K562 (cell line): ENCODE data around the gene SCUBE2.

Source experiments
- POLR2AphosphoS5 ChIP-seq: IDR thresholded peaks from 2 replicates; pipeline ENCODE4 v1.6.1; 2011; ENCODE audit warnings: mild to moderate bottlenecking, low read depth, low read length, moderate library complexity; ENCODE audit not compliant: control insufficient read depth, insufficient read depth
- YY1 ChIP-seq, 3 experiments: IDR thresholded peaks; 2 replicates each; pipeline ENCODE4 v1.6.1; 2011; ENCODE audit warnings: low read length in 2 of 3, mild to moderate bottlenecking in 2 of 3, moderate library complexity in 2 of 3, borderline replicate concordance in 1 of 3, control low read depth in 1 of 3, low read depth in 1 of 3; ENCODE audit not compliant: insufficient read depth in 3 of 3, insufficient replicate concordance in 2 of 3, control insufficient read depth in 1 of 3, insufficient read length in 1 of 3; ENCODE audit errors: extremely low read depth in 1 of 3
- TF ChIP-seq, protein P1 (sequence below), 3 experiments: IDR thresholded peaks in 2 of 3; conservative IDR thresholded peaks in 1 of 3; 2 replicates each; pipeline ENCODE4 v1.5.1; 2011 to 2012; ENCODE audit warnings: low read length in 3 of 3, mild to moderate bottlenecking in 3 of 3, control low read depth in 2 of 3, improper control_type of control experiment in 1 of 3, inconsistent platforms in 1 of 3, low read depth in 1 of 3, mixed read lengths in 1 of 3, moderate library complexity in 1 of 3; ENCODE audit not compliant: insufficient read depth in 2 of 3
- TF ChIP-seq, protein P2 (sequence below), 2 experiments: fragments of 450-650 bp in 1 of 2; sonication (generic) in 1 of 2; formaldehyde crosslinking in 1 of 2; IDR thresholded peaks in 1 of 2; conservative IDR thresholded peaks in 1 of 2; 2 replicates each; pipeline versions ENCODE4 v1.6.1 to v1.8.1; 2016 to 2023; ENCODE audit warnings: mild to moderate bottlenecking in 2 of 2, moderate library complexity in 2 of 2, inconsistent platforms in 1 of 2, missing genetic modification reagents in 1 of 2

DNA sequence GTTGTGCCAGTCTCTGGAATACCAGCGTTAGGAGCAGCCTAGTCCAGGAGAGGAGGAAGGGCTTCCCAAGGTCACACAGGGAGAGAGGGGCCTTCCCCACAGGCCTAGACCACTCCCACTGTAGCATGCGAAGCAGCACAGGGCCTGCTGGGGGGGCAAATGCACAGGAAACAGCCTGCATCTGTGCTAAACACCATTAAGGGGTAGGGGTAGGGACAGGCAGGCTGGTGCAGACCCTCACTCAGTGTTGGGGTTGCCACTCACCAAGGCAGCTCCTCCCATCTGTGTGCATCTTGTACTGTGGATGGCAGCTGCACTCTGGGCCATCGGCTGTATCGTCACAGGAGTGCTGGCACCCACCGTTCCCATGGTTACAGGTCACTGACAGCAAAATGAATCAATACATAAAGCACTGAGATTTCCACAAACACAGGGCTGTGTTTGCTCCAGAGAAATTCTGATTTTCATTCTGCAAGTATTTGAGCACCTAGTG lies 24.9 kb downstream of the SCUBE2 start:
- TF ChIP-seq, protein P1, sequence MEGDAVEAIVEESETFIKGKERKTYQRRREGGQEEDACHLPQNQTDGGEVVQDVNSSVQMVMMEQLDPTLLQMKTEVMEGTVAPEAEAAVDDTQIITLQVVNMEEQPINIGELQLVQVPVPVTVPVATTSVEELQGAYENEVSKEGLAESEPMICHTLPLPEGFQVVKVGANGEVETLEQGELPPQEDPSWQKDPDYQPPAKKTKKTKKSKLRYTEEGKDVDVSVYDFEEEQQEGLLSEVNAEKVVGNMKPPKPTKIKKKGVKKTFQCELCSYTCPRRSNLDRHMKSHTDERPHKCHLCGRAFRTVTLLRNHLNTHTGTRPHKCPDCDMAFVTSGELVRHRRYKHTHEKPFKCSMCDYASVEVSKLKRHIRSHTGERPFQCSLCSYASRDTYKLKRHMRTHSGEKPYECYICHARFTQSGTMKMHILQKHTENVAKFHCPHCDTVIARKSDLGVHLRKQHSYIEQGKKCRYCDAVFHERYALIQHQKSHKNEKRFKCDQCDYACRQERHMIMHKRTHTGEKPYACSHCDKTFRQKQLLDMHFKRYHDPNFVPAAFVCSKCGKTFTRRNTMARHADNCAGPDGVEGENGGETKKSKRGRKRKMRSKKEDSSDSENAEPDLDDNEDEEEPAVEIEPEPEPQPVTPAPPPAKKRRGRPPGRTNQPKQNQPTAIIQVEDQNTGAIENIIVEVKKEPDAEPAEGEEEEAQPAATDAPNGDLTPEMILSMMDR (IDR thresholded peaks at IDR 0.05 in 2 of 3, conservative IDR thresholded peaks at IDR 0.05 in 1 of 3; ENCODE audit: insufficient read depth in 2 of 3, low read depth in 1 of 3, low read length in 3 of 3) = no peak
- TF ChIP-seq, protein P2, sequence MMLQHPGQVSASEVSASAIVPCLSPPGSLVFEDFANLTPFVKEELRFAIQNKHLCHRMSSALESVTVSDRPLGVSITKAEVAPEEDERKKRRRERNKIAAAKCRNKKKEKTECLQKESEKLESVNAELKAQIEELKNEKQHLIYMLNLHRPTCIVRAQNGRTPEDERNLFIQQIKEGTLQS (IDR thresholded peaks at IDR 0.05) = no peak
- TF ChIP-seq, protein P2 (CRISPR knock-in tag; conservative IDR thresholded peaks at IDR 0.05) = no peak
- TF ChIP-seq POLR2AphosphoS5 (no peak), YY1 (IDR thresholded peaks at IDR 0.05; ENCODE audit: borderline replicate concordance in 1 of 3, control insufficient read depth in 1 of 3, extremely low read depth in 1 of 3, insufficient read depth in 3 of 3, insufficient read length in 1 of 3, insufficient replicate concordance in 2 of 3, low read depth in 1 of 3, low read length in 2 of 3) (no peak)
